ENCODE results near the gene KCNQ2.

The KCNQ2 gene

DNA sequence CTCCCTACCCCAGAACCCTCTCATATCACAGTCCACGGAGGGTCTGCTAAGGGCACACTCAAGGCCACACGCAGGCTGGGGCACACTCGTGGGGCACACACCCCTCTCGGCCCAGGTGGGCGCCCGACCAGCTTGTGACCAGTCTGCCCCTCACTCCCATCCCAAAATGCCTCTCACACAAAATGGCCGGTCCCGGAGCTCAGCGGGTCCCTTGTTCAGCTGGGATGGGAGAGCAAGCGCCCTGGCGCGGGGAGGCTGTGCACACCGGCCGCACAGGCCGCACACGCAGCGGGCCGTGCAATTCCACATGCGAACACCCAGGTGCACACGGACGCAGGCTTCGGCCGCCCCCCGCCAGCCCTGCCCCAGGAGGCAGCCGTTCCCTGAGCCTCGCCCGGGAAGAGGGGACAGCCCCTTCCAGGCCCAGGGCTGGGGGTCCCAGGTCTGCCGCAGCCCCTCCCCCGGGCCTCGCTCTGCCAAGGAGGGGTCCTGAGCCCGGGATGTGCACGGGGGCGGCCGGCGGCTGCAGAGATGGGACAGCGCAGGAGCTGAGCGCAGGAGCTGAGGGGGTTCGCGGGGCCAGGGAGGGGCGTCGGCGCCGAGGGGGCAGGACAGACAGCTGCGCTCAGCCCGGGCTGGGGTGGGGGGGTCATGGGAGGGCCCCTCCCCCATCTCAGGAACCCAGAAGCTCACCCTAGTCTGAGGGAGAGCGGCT lies 1.3 kb downstream of the KCNQ2 start:
- no peak for DNase-seq (ENCODE audit: low spot score)

DNA sequence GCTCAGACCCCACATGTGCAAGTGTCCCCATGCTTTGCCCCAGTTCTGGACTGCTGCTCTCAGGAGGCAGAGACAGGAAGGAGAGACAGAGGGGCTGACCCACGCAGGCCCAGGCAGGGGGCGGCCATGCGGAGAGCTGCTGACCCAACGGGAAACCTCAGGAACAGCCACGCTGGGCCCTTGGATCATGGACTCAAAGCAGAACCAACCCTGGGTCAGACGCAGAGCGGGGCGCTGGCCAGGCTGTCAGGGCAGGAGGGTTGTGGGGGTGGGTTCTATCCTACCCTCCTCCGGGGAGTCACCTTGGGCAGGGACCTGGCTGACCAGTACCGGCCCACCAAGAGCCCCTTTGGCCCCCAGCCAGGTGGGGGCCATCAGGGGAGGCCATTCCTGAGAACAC lies 2.0 kb downstream of the KCNQ2 start:
- DNase-seq (ENCODE audit: low spot score): no peak

DNA sequence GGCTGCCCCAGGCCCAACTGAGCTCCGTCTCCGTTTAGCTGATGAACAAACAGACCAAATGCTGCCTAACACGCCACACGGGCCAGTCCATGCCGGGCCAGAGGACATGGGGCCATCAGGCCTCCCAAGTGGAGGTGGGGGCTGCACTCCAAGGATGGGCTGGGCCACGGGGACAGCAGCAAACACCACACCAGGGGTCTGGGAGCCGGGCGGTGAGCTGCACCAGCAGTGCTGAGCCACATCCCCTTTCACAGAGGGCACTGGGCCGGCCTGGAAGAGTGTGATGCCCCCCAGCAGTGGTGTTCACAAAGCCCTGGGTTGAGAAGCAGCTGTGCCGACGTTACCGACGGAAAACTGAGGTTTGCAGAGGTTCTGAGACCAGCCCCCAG lies 2.7 kb downstream of the KCNQ2 start:
- DNase-seq (ENCODE audit: low spot score): no peak

DNA sequence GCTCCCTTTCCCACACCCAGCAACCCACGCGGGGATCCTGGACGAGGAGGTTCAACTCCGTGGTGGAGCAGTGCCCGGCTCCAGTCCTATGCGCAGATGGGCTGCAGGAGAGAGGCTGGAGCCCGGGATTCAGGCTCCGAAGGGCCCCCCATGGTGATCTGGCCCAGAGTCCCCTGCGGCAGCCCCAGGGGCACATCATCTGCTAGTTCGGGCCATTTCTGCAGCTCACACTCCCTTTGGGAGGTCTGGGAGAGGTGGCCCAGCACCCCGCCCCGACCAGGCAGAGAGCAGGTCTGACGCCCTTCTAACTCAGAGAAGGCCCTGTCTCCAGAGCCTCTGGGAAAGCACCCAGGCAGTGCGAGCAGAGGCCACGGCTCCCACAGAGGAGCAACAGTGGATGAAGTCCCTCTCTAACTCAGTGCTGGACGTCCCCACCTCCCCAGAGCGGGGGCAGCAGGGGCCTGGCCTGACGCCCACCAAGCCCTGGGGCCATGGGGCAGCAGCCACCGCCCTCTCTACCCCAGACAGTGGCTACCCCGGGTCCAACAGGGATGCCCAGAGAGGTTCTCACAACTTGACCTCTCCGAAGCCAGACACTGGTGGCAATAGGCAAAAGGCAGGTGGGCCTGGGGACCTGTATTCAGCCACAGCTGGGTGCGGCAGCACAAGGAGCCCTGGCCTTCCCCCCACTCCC lies 3.3 kb downstream of the KCNQ2 start:
- DNase-seq (ENCODE audit: low spot score): no peak

DNA sequence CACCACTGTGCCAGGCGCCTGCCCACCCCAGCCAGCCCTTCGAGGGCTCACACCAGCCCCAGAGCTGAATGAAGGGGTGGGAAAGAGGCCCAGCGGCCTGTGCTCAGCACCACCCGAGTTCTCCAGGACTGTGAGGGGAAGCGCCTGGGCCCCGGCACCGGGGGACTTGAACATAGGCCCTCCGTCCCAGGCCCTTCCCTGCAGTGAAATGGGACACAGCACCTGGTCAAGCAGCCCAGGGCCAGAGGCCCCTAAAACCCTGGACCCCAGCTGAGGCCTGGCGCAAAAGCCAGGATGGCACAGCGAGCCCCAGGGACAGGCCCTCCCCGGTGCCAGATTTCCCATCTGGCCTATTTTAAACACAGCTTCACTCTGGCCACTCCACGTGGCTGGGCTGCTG lies 4.0 kb downstream of the KCNQ2 start:
- no peak for DNase-seq (ENCODE audit: low spot score)

DNA sequence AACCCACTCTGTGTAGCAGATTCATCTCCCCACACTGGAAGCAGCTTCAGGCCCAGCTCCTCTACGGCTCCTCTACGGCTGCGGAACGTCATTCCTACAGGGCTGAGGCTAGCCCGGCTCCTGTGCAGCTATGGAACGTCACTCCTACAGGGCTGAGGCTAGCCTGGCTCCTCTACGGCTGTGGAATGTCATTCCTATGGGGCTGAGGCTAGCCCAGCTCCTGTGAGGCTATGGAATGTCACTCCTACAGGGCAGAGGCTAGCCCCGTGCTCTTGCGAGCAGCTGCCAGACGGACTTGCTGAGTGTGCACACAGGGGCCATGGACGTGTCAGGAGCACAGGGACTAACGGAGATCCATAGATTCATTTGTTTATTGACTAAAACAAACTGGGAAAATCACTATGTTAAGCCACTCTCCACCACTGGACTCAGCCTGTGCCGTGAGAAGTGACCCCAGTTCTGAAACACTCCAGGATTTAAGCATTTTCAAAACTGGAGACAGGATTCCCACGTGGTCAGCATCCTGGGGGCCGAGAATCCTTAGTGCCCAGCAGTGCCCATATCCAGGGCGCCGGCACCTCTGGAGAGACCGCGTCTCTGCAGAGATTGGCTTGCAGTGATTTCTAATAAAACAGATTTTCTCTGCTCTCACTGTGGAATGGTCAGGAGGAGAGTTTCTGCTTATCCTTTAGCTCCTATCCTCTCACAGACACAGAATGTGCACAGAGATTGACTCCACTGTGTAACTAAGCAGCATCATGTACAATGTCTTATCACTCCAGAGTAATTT lies 5.0 kb downstream of the KCNQ2 start:
- no peak for DNase-seq (ENCODE audit: low spot score)

DNA sequence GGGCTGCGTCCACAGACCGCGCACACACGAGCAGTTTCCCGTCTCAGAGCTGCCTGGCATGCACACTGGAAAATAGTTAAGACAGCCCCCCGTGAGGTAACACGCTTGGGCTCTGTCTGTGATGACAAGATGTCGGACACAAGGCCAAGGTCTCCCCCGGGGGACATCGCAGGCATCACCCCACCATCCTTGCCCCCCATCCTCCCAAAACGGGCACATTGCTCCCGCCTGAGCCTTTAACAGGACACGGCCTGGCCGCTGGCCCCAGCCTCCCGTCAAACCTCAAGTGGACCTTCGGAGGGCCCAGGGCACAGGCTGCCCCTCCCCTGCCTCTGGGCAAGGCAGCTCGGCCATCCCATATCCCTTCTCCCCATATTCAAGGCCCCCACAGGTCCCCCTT lies 5.6 kb downstream of the KCNQ2 start:
- DNase-seq (ENCODE audit: low spot score): no peak

DNA sequence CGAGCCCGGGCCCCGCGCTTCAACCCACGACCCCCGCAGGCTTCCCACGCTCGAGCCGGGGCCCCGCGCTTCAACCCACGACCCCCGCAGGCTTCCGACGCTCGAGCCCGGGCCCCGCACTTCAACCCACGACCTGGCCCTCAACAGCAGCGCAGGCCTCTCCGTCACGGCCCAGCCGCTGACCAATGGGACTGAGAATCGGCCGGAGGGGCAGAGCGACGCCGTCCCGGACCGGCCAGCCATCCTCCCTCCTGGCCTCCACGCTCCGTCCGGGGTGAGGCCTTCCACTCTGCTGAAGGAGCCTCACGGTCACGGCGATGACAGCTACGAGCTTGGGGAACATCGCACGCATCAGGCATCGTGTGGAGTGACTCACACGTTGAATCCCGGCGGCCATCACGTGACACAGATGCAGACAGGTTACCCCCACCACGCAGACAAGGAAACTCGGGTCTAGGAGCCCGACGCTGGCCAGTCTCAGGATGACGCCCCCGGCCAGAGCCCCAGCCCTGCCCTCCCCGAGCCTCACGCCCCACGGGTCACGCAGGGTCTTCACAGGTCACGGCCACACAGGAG lies 6.1 kb downstream of the KCNQ2 start:
- DNase-seq (ENCODE audit: low spot score): no peak

DNA sequence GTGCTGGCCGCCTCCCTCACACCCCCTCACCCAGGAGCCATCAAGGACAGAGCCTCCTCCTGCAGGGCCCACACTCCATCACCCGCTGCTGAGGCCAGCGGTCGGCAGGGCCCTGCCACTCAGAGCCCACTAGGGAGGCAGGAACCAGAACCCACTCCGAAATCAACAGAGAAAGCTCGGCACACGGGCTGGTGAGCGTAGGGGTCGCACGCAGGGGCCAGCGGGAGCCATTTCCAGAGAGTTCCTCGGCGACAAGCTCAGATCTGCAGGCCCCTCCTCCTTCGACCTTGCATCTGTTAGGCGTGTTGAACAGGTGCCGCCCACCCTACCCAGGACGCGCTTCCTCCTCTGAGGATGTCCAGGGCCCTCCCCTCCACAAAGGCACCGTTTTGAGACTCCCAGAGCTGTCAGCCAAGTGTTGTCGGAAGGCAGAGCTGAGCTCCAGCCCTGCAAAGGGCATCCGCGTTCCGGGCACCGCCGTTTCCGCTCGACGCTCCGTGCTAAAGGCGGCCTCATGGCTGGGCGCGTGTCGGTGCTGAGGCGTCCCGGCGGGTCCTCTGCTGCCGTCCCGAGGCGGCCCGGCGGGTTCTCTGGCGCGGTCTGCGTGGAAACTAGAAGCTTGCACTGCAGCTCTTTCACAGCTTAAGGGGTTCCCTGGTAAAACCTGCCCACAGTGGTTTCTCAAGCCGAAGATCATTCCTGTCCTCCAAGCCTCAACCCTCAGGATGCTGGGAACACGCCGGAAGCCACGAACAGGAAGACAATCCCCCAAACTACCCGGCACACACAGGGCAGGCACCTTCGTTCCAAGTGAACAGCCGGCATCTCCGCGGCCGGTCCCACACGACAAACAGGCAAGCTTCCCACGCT lies 6.8 kb downstream of the KCNQ2 start:
- DNase-seq (ENCODE audit: low spot score): no peak

DNA sequence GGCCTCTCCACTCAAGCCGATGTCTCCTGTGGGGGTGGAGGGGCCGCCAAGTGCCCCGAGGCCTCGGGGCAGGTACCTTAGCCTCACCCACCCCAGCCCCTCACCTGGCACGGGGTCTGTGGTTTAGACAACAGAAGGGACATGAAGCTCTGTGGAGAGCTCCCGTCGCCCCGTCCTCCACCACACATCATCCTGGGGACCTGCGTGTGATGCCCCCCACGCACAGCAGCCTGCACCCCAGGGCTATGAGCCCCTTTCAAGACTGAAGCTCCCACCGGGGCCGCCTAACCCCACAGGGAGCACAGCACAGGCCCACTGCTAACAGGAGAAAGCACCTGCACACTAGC lies 8.2 kb downstream of the KCNQ2 start:
- DNase-seq (ENCODE audit: low spot score): no peak

DNA sequence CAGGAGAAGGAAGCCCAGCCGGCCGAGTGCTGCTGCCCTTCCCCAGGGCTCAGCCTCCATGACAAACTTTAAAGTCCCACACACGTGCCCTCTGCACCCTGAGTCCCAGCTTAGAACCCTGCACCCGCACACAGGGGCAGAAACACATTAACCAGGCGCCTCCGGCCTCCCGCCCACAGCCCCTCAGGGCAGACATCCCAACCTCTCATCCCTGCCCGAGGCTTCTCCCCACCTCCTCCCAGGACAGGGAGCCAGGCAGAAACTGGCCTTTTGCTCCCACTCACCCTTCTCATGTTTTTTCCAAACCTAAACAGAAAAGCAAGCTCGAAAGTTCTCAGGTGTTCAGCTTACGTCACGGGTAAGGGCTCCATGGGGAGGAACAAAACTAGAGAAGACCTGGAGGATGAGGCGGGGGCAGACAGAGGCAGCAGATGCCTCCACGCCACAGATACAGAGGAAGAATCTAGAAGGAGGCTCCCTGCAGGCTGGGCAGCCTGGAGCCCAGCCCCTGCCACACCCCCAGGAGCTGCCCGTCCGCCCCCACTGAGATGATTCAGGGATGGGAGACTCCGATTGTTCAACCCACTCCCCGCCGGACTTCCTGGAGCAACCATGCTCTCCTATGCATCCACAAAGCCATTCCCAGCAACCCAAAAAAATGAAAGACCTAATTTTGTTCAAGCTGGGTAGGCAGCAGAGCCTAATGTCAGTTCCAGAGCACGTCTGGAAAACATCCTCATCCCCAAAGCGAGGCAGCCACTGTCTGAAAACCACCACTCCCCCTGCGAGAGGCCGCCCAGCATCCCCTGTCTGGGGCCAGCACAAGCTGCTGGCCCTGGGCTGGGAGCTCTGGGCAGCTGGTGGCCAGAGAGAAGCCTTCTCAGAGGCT lies 8.8 kb downstream of the KCNQ2 start:
- no peak for DNase-seq (ENCODE audit: low spot score)

DNA sequence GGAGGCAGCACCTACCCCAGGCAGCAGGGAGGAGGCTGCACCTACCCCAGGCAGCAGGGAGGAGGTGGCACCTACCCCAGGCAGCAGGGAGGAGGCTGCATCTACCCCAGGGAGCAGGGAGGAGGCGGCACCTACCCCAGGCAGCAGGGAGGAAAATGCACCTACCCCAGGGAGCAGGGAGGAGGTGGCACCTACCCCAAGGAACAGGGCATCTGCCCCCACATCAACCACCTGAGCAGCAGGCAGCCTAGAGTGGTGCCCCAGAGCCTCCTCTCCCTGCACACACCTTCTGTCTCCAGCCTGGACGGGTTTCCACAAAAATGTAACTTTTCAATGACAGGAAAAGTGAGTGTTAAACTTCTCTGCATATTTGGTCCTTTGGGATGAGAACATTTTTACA lies 10.2 kb downstream of the KCNQ2 start:
- no peak for DNase-seq (ENCODE audit: low spot score)

DNA sequence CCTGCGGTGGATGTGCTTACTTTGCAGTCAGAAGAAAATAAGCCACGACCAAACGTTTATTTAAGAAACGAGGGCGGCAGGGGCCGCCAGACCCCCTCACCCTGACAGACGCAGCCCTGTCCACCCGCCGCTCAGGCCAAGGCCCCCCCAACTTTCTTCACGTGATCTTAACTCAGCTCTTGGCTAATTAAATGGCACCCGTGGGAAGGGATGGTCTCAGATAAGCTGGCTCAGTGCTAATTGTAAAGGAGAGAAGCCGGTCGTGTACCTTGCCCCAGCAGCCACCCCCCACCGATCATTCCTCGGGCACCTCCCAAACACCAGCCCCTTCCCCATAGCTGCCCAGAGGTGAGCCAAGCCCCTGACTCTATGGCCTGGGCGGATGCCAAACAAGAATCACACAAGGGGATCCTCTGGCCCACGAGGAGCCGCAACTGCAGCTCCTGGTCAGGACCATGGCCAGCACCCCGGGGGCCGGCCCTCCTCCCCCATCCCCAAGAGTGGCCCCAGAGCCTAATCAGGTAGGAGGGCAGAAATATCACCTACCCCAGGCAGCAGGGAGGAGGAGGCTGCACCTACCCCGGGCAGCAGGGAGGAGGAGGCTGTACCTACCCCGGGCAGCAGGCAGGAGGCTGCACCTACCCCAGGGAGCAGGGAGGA lies 11.2 kb downstream of the KCNQ2 start:
- DNase-seq (ENCODE audit: low spot score): no peak

DNA sequence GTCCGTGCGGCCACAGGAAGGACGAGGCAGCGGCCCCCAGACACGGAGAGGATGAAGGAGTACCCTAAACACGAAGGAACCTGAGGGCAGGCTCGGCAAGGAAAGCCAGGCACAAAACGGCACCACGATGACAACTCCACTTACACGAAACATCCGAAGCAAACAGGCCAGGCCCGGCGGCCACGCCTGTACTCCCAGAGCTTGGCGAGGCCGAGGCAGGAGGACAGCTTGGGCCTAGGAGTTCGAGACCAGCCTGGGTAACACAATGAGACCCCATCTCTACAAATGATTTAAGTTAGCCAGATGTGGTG lies 13.4 kb downstream of the KCNQ2 start:
- no peak for DNase-seq (ENCODE audit: low spot score)

DNA sequence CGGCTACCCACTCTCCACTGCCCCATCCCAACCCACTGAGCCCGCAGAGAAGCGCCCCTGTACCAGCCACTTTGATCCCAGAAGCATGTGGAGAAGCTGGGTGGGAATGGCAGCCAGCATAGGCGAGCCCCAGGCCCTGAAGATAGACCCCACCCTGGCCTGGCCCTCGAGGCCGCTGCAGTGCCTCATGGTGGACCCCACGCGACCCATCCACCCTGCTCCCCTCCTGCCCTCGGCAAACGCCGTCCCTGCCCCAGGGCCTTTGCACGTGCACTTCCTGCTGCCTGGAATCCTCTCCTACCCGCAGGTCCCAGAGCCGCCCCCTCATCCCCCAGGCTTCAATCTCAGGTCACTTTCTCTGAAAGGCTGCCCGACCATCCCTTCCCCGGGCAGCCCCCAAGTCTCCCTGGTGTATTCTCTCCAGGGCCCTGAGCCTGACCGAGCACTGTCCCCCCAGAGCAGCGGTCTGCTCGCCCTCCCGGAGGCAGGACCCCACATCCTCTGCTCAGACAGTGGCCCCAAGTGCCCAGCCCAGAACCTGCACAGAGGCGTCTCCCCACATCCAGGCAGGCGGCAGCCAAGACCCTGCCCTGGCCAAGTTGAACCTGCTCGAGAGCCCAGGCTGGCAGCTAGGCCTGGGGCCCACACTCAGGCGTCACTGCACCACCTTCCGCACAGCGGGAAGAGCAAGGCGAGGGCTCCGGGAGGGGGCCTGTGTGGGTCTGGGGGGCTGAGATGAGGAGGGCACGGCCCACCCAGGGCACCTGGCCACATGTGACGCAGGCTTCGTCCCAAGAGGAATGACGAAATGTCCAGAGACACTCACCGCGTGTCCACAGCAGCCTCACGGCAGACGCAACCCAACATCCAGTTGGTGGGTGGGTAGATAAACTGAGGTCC lies 14.0 kb downstream of the KCNQ2 start:
- no peak for DNase-seq (ENCODE audit: low spot score)

DNA sequence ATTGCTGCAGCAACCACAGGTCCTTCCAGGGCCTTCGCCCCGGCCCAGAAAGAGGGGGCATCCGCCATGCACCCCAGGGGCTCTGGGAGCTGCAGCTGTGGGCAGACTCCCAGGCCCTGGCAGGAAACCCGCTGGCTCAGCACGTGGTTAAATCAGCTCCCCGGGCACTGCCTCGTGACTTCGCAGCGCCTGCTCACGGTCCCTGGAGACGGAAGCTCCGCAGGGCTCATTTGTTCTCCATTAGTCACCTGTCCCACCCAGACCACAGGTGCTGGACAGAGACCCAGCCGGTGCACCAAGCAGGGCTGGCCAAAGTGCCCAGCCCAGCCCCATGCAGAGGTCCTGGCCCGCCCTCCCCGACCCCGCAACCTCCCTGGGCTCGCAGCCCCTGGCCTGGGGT lies 14.7 kb downstream of the KCNQ2 start:
- DNase-seq (ENCODE audit: low spot score): no peak

DNA sequence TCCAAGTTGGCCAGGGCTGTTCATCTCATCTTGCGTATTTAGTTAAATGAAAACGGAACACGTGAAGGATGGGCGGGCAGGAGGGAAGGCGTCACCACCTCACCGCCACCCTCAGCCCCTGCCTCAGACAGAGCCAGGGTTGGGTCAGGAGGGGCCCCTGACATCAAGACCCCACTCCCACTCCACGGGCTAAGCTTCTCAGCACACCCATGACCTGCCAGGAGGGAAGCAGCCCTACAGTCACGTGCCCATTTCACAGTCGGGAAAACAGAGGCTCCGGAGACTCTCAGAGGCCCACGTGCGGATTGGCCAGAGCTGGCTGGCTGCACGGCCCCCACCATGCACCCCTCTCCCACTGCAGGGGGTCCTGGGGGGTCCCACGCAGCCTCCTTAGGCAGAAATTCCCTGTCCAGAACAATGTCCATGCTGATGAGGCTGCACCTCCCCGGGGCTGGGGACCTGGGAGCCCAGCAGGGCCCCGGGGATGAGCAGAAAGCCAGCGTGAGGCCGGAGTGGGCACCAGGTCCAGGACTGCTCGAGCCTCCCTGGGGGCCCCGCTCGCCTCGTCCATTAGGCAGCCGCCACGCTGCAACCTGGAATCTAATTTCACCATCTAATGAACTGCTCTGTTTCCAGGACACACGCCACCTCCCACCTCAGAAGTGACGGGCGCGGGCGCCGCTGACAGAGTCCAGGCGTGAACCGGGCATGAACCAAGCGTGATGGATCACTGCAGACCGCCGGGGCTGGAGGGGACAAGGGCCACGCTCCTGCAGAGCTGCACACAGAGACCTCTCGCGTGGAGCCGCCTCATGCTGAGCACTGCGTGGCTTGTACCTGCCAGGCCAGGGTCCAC lies 15.8 kb downstream of the KCNQ2 start:
- DNase-seq (ENCODE audit: low spot score): no peak

DNA sequence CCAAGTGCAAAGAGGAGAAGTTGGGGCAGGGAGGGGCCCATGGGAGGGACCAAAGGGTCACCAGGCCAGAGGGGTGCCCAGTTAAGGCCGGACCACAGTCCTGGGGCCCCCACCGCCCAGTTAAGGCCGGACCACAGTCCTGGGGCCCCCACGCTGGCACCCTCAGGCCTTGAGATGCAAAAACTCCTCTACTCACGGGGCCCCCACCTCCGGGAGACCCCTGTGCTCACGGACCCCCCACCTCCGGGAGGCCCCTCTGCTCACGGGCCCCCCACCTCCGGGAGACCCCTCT lies 16.9 kb downstream of the KCNQ2 start:
- no peak for DNase-seq (ENCODE audit: low spot score)
